ENCODE results near the gene VWA8. TPM values are rescaled to one million over a fixed set of nuclear protein-coding genes. Genes with fewer than 3 reads are reported as not detected.

VWA8 gene
- total RNA-seq, 1 donor, result 21.4 TPM

- no peak overlapping the region for H3K4me3 ChIP-seq (ENCODE audit: insufficient read depth, low read length)
- peaks cover 7% of the 10 kb centered on the region for H3K4me1 ChIP-seq (ENCODE audit: insufficient read depth, low read length)
- no peak overlapping the region for H2AFZ ChIP-seq (ENCODE audit: low read length)
- no peaks in the 10 kb centered on the region for H4K20me1 ChIP-seq (ENCODE audit: insufficient read depth, low read length)
- H3K27me3 ChIP-seq (ENCODE audit: insufficient read depth, low read length), result no peaks in the 10 kb centered on the region
- no peaks in the 10 kb centered on the region for H3K36me3 ChIP-seq (ENCODE audit: insufficient read depth, low read length)
- H3K27ac ChIP-seq (ENCODE audit: low read depth, low read length), result no peak overlapping the region
- H3K79me2 ChIP-seq (ENCODE audit: insufficient read depth, low read length), result no peaks in the 10 kb centered on the region
- TF ChIP-seq, protein P1, sequence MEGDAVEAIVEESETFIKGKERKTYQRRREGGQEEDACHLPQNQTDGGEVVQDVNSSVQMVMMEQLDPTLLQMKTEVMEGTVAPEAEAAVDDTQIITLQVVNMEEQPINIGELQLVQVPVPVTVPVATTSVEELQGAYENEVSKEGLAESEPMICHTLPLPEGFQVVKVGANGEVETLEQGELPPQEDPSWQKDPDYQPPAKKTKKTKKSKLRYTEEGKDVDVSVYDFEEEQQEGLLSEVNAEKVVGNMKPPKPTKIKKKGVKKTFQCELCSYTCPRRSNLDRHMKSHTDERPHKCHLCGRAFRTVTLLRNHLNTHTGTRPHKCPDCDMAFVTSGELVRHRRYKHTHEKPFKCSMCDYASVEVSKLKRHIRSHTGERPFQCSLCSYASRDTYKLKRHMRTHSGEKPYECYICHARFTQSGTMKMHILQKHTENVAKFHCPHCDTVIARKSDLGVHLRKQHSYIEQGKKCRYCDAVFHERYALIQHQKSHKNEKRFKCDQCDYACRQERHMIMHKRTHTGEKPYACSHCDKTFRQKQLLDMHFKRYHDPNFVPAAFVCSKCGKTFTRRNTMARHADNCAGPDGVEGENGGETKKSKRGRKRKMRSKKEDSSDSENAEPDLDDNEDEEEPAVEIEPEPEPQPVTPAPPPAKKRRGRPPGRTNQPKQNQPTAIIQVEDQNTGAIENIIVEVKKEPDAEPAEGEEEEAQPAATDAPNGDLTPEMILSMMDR (IDR thresholded peaks at IDR 0.05; ENCODE audit: extremely low read depth, low read depth, low read length), result no peak
- no peaks in the 10 kb centered on the region for H3K9me3 ChIP-seq (ENCODE audit: low read depth, low read length)
- no peak overlapping the region for H3K4me2 ChIP-seq (ENCODE audit: insufficient read depth, low read length)
- peak; percentile 35 for DNase-seq (ENCODE audit: insufficient read length, low spot score, missing footprints)
Observed at GRCh38 chr13:41708713-41709112, 252.2 kb downstream of the VWA8 start.

DNA sequence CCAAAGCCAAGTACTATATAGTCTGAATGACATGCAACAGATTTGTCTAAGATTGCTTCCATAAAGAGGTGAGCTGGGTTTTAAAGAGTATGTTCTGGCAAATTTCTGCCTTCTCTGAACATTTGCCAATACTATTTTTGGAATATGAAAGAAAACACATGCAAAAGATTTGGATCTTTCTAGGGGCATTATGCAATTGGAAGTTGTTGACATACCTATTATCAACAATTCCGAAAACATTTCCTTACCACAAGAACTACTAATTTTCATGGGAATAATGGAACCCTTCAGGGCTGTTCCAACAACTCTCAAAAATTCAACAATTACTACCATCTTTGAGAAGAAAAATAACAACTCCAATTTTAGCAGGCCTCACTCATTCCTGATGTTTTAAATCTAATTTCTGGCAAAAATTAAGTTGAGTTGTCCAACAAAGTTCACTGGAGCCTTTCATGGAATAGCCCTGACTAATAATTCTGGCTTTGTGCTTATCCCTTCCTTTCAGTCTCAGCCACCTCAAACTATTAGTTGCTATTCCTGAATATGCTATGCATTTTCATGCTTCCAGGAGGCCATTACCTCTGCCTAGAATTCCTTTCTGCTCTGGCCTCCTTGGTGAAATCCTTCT lies 253.6 kb downstream of the VWA8 start:
- Histone ChIP-seq H3K4me2 (ENCODE audit: insufficient read depth, low read length) (no peak overlapping the region), H4K20me1 (ENCODE audit: insufficient read depth, low read length) (no peaks in the 10 kb centered on the region), H3K79me2 (ENCODE audit: insufficient read depth, low read length) (no peaks in the 10 kb centered on the region), H3K4me3 (ENCODE audit: insufficient read depth, low read length) (no peak overlapping the region), H3K27me3 (ENCODE audit: insufficient read depth, low read length) (no peaks in the 10 kb centered on the region), H2AFZ (ENCODE audit: low read length) (no peak overlapping the region), H3K27ac (ENCODE audit: low read depth, low read length) (no peak overlapping the region), H3K4me1 (ENCODE audit: insufficient read depth, low read length) (peaks cover 7% of the 10 kb centered on the region), H3K36me3 (ENCODE audit: insufficient read depth, low read length) (no peaks in the 10 kb centered on the region), H3K9me3 (ENCODE audit: low read depth, low read length) (no peaks in the 10 kb centered on the region)
- DNase-seq (ENCODE audit: insufficient read length, low spot score, missing footprints), result no peak
- TF ChIP-seq, protein P1 (IDR thresholded peaks at IDR 0.05; ENCODE audit: extremely low read depth, low read depth, low read length), result no peak

GRCh38 chr13:41706152-41706551 lies 254.8 kb downstream of the VWA8 start:
- Histone ChIP-seq H3K36me3 (ENCODE audit: insufficient read depth, low read length) (no peaks in the 10 kb centered on the region), H2AFZ (ENCODE audit: low read length) (no peak overlapping the region), H3K4me3 (ENCODE audit: insufficient read depth, low read length) (no peak overlapping the region), H4K20me1 (ENCODE audit: insufficient read depth, low read length) (no peaks in the 10 kb centered on the region), H3K9me3 (ENCODE audit: low read depth, low read length) (no peaks in the 10 kb centered on the region), H3K4me1 (ENCODE audit: insufficient read depth, low read length) (peaks cover 10% of the 10 kb centered on the region), H3K27me3 (ENCODE audit: insufficient read depth, low read length) (no peaks in the 10 kb centered on the region), H3K79me2 (ENCODE audit: insufficient read depth, low read length) (no peaks in the 10 kb centered on the region), H3K27ac (ENCODE audit: low read depth, low read length) (no peak overlapping the region), H3K4me2 (ENCODE audit: insufficient read depth, low read length) (no peak overlapping the region)
- TF ChIP-seq, protein P1 (IDR thresholded peaks at IDR 0.05; ENCODE audit: extremely low read depth, low read depth, low read length), result no peak
- no peak for DNase-seq (ENCODE audit: insufficient read length, low spot score, missing footprints)

GRCh38 chr13:41702540-41702939 lies 258.4 kb downstream of the VWA8 start:
- no peak for DNase-seq (ENCODE audit: insufficient read length, low spot score, missing footprints)
- Histone ChIP-seq H3K79me2 (ENCODE audit: insufficient read depth, low read length) (no peaks in the 10 kb centered on the region), H3K4me1 (ENCODE audit: insufficient read depth, low read length) (peaks cover 17% of the 10 kb centered on the region), H3K36me3 (ENCODE audit: insufficient read depth, low read length) (no peaks in the 10 kb centered on the region), H3K4me2 (ENCODE audit: insufficient read depth, low read length) (no peak overlapping the region), H2AFZ (ENCODE audit: low read length) (no peak overlapping the region), H3K4me3 (ENCODE audit: insufficient read depth, low read length) (no peak overlapping the region), H3K9me3 (ENCODE audit: low read depth, low read length) (no peaks in the 10 kb centered on the region), H3K27ac (ENCODE audit: low read depth, low read length) (no peak overlapping the region), H3K27me3 (ENCODE audit: insufficient read depth, low read length) (no peaks in the 10 kb centered on the region), H4K20me1 (ENCODE audit: insufficient read depth, low read length) (no peaks in the 10 kb centered on the region)
- TF ChIP-seq, protein P1 (IDR thresholded peaks at IDR 0.05; ENCODE audit: extremely low read depth, low read depth, low read length), result no peak
